Astrocyte (in vitro differentiated cells and primary cell): ENCODE measurements around the gene PTPRB. TPM values are rescaled to one million over a fixed set of nuclear protein-coding genes. Genes with fewer than 3 reads are reported as not detected.

Experiments used
- DNase-seq: peaks from one replicate; pipeline ENCODE4 v3.0.0-alpha.2; 2010; ENCODE audit warnings: low read depth
- FAIRE-seq: peaks from 2 replicates; lab custom pipeline; 2011; peaks lifted over from hg19 to GRCh38; lab: Jason Lieb, UNC
- H2AFZ ChIP-seq: 2 replicates; pipeline ENCODE4 v1.6.0; 2012; ENCODE audit warnings: low read depth, low read length, inconsistent platforms
- H3K27ac ChIP-seq: 2 replicates; pipeline ENCODE4 v1.5.1; 2011; ENCODE audit warnings: low read depth, low read length, inconsistent platforms
- H3K27me3 ChIP-seq: 2 replicates; pipeline ENCODE4 v1.6.0; 2011; ENCODE audit warnings: low read length, inconsistent platforms; ENCODE audit not compliant: insufficient read depth
- H3K36me3 ChIP-seq: 2 replicates; pipeline ENCODE4 v1.5.1; 2011; ENCODE audit warnings: low read length, inconsistent platforms; ENCODE audit not compliant: insufficient read depth
- H3K4me1 ChIP-seq: 2 replicates; pipeline ENCODE4 v1.5.1; 2011; ENCODE audit warnings: low read length, inconsistent platforms; ENCODE audit not compliant: insufficient read depth
- H3K4me2 ChIP-seq: 2 replicates; pipeline ENCODE4 v1.6.0; 2012; ENCODE audit warnings: low read length, inconsistent platforms
- H3K4me3 ChIP-seq: 2 replicates; pipeline ENCODE4 v1.5.1; 2011; ENCODE audit warnings: low read depth, mild to moderate bottlenecking, low read length, inconsistent platforms; ENCODE audit not compliant: insufficient read depth
- H3K79me2 ChIP-seq: 2 replicates; pipeline ENCODE4 v1.6.0; 2012; ENCODE audit warnings: mild to moderate bottlenecking, low read length, inconsistent platforms; ENCODE audit not compliant: insufficient read depth
- H3K9ac ChIP-seq: 2 replicates; pipeline ENCODE4 v1.6.0; 2012; ENCODE audit warnings: mild to moderate bottlenecking, low read length, inconsistent platforms
- H3K9me3 ChIP-seq: 2 replicates; pipeline ENCODE4 v1.5.1; 2012; ENCODE audit warnings: low read depth, mild to moderate bottlenecking, low read length, inconsistent platforms; ENCODE audit not compliant: insufficient read depth
- H4K20me1 ChIP-seq: 2 replicates; pipeline ENCODE4 v1.6.0; 2012; ENCODE audit warnings: low read length, inconsistent platforms; ENCODE audit not compliant: insufficient read depth
- H3K27ac Mint-ChIP-seq: one replicate; pipeline ENCODE4 v1.8.0; 2021; ENCODE audit warnings: mild to moderate bottlenecking, mixed read lengths; ENCODE audit not compliant: unreplicated experiment
- H3K27me3 Mint-ChIP-seq: one replicate; pipeline ENCODE4 v1.8.0; 2021; ENCODE audit warnings: low read depth, mixed read lengths; ENCODE audit not compliant: unreplicated experiment
- H3K36me3 Mint-ChIP-seq: one replicate; pipeline ENCODE4 v1.8.0; 2021; ENCODE audit warnings: low read depth, mixed read lengths; ENCODE audit not compliant: unreplicated experiment
- H3K4me1 Mint-ChIP-seq: one replicate; pipeline ENCODE4 v1.8.0; 2021; ENCODE audit warnings: low read depth, mixed read lengths; ENCODE audit not compliant: unreplicated experiment
- H3K4me3 Mint-ChIP-seq: one replicate; pipeline ENCODE4 v1.8.0; 2021; ENCODE audit warnings: mild to moderate bottlenecking, moderate library complexity, mixed read lengths; ENCODE audit not compliant: unreplicated experiment
- H3K9me3 Mint-ChIP-seq: one replicate; pipeline ENCODE4 v1.8.0; 2021; ENCODE audit warnings: mild to moderate bottlenecking, mixed read lengths; ENCODE audit not compliant: unreplicated experiment
- CTCF ChIP-seq: IDR thresholded peaks from 2 replicates; pipeline ENCODE4 v1.5.1; 2011; ENCODE audit warnings: low read depth, mild to moderate bottlenecking, inconsistent platforms, low read length, moderate library complexity; ENCODE audit not compliant: insufficient read depth
- EZH2 ChIP-seq: IDR thresholded peaks from 2 replicates; pipeline ENCODE4 v1.6.1; 2012; ENCODE audit warnings: mild to moderate bottlenecking, low read length, inconsistent platforms; ENCODE audit not compliant: insufficient read depth
- total RNA-seq: library from RNA; stranded (reverse); gene quantifications from 2 replicates; pipeline ENCODE4 v1.2.1, GENCODE V29; 2021

Gene PTPRB
- total RNA-seq, 1 donor from 2014 or later = 2.5 TPM

GRCh38 chr12:70648191-70648590 is 11.0 kb upstream of the PTPRB start:
- Histone ChIP-seq H3K27me3 (no peaks in the 10 kb centered on the region), H3K36me3 (no peaks in the 10 kb centered on the region), H3K4me3 (no peak overlapping the region), H3K9me3 (no peaks in the 10 kb centered on the region), H3K79me2 (no peaks in the 10 kb centered on the region), H2AFZ (no peak overlapping the region), H3K4me2 (peak overlapping the region; percentile 50), H3K27ac (peak overlapping the region; percentile 94), H4K20me1 (no peaks in the 10 kb centered on the region), H3K4me1 (peaks cover 53% of the 10 kb centered on the region), H3K9ac (peak overlapping the region; percentile 64)
- no peak for FAIRE-seq
- no peaks in the 10 kb centered on the region for H3K27me3 Mint-ChIP-seq
- DNase-seq = peak; percentile 87
- H3K9me3 Mint-ChIP-seq = no peaks in the 10 kb centered on the region
- H3K4me3 Mint-ChIP-seq = no peak overlapping the region
- H3K27ac Mint-ChIP-seq = peak overlapping the region; percentile 23
- peaks cover 3% of the 10 kb centered on the region for H3K36me3 Mint-ChIP-seq
- H3K4me1 Mint-ChIP-seq = peaks cover 44% of the 10 kb centered on the region
- TF ChIP-seq CTCF (no peak), EZH2 (no peak)

DNA sequence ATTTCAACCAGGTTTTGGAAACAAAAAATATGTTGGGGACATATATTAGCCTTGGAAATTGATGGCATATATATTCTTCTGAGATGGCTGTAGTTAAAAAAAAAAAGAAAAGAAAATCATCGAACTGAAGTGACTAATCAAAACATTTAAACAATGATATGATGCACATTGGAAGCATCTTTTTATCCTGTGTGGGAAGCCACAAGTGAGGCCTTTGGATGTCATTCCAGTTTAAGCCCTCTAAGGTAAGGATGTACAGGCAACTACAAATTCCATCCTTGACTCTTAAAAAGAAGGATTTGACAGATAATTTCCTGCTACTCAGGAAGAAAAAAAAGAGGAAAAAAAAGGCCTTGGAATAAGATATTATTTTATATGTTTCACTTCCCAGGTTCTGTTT is 9.6 kb upstream of the PTPRB start:
- H2AFZ ChIP-seq = no peak overlapping the region
- peak; percentile 95 for DNase-seq
- no peaks in the 10 kb centered on the region for H3K27me3 ChIP-seq
- H3K4me3 ChIP-seq = no peak overlapping the region
- TF ChIP-seq EZH2 = no peak
- no peak for TF ChIP-seq CTCF
- peaks cover 38% of the 10 kb centered on the region for H3K4me1 Mint-ChIP-seq
- H3K27ac ChIP-seq = peak overlapping the region; percentile 94
- peak; percentile 96 for FAIRE-seq
- H3K4me3 Mint-ChIP-seq = no peak overlapping the region
- no peaks in the 10 kb centered on the region for H4K20me1 ChIP-seq
- H3K9ac ChIP-seq = peak overlapping the region; percentile 72
- peaks cover 3% of the 10 kb centered on the region for H3K36me3 Mint-ChIP-seq
- peaks cover 48% of the 10 kb centered on the region for H3K4me1 ChIP-seq
- no peaks in the 10 kb centered on the region for H3K27me3 Mint-ChIP-seq
- peak overlapping the region; percentile 98 for H3K27ac Mint-ChIP-seq
- H3K9me3 ChIP-seq = no peaks in the 10 kb centered on the region
- no peaks in the 10 kb centered on the region for H3K9me3 Mint-ChIP-seq
- peak overlapping the region; percentile 71 for H3K4me2 ChIP-seq
- H3K79me2 ChIP-seq = no peaks in the 10 kb centered on the region
- H3K36me3 ChIP-seq = no peaks in the 10 kb centered on the region

GRCh38 chr12:70645494-70646317 is 8.5 kb upstream of the PTPRB start:
- no peaks in the 10 kb centered on the region for H3K36me3 ChIP-seq
- H3K9me3 Mint-ChIP-seq = no peaks in the 10 kb centered on the region
- TF ChIP-seq EZH2 (no peak), CTCF (no peak)
- H3K4me1 ChIP-seq = peaks cover 48% of the 10 kb centered on the region
- no peaks in the 10 kb centered on the region for H3K79me2 ChIP-seq
- no peaks in the 10 kb centered on the region for H4K20me1 ChIP-seq
- H3K9me3 ChIP-seq = no peaks in the 10 kb centered on the region
- no peak overlapping the region for H3K4me3 ChIP-seq
- FAIRE-seq (peak; percentile 99), DNase-seq (peak; percentile 95)
- H3K4me2 ChIP-seq = peak overlapping the region; percentile 71
- H3K27ac ChIP-seq = peak overlapping the region; percentile 94
- no peaks in the 10 kb centered on the region for H3K27me3 Mint-ChIP-seq
- H3K9ac ChIP-seq = peak overlapping the region; percentile 72
- peak overlapping the region; percentile 42 for H2AFZ ChIP-seq
- peaks cover 3% of the 10 kb centered on the region for H3K36me3 Mint-ChIP-seq
- no peaks in the 10 kb centered on the region for H3K27me3 ChIP-seq
- peak overlapping the region; percentile 16 for H3K4me3 Mint-ChIP-seq
- H3K27ac Mint-ChIP-seq = peak overlapping the region; percentile 98
- peaks cover 47% of the 10 kb centered on the region for H3K4me1 Mint-ChIP-seq
